GM19023 (cell line): ENCODE results near the gene ASPSCR1.

ENCODE experiments used
- ATAC-seq: cut with Tn5 transposase; IDR thresholded peaks from one replicate; pipeline ENCODE4 v1.9.1; 2021; ENCODE audit warnings: mild to moderate bottlenecking, moderate library complexity; ENCODE audit not compliant: unreplicated experiment

Gene ASPSCR1

DNA sequence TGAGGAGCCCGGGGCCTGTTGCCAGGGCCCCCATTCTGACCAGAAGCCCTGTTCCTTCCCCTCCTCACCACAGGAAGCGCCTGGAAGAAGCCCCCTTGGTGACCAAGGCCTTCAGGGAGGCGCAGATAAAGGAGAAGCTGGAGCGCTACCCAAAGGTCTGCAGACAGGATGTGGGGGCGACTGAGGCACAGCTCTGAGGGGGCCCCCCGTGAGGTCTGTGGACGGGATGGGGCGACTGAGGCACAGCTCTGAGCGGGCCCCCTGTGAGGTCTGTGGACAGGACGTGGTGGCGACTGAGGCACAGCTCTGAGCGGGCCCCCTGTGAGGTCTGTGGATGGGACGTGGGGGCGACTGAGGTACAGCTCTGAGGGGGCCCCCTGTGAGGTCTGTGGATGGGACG is 32.0 kb downstream of the ASPSCR1 start:
- ATAC-seq = no peak

DNA sequence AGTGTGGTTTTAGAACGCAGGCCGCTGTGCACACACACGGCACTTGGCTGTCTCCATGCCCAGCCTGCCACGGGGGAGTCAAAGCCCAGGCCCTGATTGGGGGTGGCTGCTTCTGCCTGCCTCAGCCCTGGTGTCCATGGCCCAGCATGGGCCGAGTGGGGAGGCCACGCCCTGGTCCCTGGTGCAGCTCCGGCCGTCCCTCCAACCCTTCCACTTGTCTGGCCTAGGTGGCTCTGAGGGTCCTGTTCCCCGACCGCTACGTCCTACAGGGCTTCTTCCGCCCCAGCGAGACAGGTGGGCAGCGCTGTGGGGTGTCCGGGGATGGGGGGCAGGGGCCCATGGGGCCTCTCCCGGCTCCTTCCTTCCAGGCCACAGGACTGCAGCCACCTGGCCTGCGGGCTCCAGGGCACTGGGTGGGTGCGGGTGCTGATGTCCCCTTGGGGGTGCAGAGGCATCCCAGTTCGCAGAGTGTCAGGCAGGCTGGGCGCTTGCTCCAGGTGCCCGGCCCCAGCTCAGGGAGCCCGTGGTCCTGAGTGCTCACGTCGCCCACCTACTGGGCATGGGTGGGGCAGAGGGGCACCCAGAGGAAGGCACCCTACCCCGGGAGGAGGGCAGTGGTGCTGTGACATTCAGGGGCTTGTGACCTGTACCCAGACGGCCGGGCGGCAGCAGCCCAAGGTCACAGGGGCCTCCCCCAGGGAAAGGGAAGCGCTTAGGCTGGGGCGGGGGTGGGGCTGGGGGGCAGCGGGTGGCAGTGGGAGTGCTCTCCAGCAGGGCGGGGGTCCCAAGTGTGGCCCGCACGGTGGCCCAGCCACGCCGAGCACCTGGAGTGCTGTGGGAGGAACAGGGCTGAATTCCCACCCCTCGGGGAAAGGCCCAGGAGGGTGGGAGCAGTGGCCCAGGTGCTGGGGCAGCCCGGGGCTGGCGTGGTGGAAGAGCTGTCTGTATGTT is 33.4 kb downstream of the ASPSCR1 start:
- ATAC-seq = no peak

DNA sequence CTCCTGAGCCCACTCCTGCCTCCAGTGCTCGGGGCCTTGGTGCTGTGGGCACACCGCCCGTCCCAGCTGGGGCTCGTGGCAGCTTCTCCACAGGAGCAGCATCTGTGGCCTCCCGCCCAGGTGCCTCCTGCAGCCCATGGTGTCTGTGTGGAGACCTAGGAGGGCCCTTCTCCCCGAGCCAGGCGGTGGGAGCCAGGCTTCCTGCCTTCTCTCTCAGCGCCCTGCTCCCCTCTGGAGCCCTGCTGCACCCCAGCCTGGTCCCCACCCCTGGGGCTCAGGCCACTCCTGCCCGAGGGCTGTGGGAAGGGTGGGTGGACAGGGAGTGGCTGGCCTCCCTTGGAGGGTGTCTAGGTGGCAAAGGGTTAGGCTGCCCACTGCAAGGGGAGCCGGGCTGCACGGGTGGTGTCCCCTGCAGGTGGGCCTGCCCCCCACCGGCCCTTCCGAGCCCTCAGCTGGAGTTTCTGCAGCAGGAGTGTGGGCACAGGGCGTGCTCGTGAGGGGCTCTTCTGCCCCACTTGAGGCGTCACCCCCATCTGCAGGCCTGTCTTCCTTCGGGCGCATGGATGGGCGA is 34.3 kb downstream of the ASPSCR1 start:
- no peak for ATAC-seq

DNA sequence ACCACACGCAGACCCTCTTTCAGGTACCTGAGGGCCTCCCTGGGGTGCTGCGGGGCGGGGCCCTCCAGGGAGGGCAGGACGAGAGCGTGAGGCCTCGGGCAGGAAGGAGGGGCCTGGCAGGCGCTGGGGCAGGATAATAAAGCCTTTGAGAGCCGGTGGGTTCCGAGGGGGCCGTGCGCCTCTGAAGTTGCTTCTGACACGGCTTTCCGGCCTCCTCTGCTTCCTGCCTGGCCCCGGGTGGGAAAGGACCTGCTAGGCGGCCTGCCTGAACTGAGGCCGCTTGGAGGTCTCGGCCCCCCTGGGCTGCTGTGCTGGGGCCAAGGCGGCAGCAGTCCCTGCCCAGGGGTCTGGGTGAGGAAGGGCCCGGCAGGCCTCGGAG is 34.8 kb downstream of the ASPSCR1 start:
- no peak for ATAC-seq

DNA sequence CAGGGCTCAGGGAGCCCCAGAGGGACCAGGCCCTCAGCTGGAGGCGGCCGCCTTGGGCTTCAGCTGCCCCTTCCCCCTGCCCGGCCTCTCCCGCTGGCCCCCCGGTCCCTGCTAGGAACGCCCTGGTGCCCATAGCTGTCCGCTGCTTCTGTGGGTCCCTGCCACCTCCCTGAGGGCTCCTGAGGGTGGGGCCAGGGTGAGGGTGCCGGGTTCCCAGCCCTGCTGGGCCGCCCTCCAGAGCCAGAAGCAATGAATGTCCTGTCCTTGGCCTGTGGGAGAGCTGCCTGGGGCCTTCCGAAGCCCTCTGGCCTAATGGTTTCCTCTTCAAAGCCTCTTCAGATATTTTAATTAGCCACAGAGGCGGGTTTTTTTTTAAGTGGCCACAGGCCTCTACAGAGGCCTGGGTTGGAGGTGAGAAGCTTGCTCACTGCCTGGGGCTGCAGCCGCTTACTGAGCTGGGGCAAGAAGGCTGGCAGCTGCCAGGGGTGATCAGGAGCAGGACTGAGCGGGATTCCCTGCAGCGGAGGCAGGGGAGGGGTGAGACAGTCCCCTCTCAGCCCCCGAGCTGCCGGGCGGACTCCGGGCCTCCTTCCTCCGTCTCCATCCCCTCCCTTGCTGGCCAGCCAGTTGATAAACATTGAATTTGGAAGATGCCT is 35.3 kb downstream of the ASPSCR1 start:
- ATAC-seq = no peak

DNA sequence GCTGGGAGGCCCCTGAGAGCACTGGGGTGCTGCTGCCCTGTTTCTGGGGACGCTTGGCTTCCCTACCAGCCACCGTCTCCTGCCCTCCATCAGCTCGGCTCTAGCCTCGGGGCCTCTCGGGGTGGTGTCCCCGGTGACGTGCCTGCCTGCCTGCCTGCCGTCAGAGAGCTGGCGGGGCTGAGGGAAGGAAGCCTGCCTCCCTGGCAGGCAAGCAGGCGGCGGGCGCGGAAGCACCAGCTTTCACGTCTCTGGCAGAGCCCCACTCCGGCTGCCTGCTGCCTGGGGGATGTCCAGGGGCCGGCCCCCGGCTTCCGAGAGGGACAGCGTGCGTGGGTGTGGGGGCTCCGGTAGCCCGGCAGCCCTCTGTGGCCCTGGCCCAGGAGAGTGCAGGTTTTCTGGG is 35.9 kb downstream of the ASPSCR1 start:
- ATAC-seq = no peak

DNA sequence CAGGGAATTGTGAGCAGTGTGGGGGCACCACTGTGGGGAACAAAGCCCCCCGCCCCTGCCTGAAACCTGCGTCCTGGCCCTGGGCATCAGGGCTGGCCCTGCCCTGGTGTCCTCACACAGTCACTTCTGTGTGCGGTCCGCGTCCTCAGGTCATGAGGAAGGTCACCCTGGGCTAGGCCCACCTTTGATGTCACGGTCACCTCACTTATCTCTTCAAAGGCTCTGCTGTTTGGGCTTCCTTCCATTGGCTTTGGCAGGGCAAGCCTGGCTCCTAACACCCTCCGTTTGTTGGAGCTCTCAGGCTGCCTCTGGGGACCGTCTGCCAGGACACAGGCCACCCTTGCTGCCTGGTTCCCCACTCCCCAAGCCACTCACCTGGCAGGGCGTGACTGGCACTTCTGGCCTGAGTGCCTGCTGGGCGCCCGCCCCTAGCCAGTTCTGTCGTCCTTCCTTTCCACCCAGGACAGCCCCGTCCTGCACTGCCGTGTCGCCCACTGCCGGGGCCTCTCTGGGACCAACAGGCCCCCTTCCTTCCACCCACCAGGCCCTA is 36.4 kb downstream of the ASPSCR1 start:
- ATAC-seq = no peak

DNA sequence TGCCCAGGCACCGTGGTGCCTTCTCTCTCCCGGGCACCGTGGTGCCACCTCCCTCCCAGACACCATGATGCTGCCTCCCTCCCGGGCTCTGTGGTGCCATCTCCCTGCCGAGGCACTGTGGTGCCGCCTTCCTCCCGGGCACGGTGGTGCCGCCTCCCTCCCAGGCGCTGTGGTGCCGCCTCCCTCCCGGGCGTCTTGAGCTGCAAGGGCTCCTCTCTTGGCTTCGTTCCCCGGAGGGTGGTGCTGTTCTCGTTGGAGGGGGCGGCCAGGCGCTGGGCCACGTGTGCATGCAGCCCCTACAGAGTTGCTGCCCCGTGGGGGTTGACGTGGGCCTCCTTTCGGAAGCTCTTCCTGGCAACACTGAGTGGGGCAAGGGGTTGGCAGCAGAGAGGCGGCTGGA is 37.0 kb downstream of the ASPSCR1 start:
- no peak for ATAC-seq

DNA sequence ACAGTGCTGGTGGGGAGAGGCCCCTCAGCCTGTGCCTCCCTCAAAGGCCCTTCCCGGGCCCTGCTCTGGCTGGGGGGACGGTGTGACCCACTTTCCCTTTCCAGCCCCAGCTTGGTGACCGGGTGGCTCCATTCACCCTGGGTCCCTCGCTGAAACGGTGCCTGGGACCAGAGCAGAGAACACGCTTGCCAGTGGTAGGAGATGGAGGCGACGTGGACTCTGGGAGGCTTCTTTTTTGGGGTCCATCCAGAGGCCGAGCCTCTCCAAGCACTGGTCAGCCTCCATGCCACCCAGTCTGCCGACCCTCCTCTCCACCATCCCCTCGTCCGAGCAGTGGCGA is 37.5 kb downstream of the ASPSCR1 start:
- no peak for ATAC-seq

DNA sequence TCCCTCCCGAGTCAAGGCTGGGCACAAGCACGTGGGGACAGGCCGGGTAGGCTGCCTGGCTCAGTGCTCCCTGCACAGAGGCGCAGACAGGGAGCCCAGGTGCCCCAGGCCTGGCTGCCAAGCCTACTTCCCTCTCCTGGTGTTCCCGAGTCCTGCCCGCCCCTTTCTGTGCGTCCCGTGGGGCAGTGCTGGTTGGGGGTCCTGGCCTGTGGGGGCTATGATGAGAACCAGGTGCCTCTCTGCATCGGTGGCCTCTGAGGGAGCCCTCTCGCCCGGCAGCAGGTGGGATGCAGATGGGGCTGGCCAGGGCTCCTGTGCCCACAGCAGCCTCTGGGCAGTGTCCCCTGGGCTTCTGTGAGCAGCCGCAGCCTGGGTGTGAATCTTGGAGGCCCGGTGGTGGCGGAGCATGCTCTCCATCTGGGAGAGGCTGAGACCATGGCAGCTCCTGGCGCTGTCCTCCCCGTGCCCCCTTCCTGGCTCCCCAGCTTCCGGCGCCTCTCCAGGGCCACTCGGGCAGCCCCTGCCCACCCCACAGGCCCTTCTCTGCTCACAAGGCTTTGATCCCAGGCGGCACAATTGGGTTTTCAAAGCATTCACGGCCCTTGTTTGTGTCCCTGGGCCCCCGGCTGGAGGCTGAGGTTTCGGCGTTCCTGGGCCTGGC is 38.0 kb downstream of the ASPSCR1 start:
- no peak for ATAC-seq

DNA sequence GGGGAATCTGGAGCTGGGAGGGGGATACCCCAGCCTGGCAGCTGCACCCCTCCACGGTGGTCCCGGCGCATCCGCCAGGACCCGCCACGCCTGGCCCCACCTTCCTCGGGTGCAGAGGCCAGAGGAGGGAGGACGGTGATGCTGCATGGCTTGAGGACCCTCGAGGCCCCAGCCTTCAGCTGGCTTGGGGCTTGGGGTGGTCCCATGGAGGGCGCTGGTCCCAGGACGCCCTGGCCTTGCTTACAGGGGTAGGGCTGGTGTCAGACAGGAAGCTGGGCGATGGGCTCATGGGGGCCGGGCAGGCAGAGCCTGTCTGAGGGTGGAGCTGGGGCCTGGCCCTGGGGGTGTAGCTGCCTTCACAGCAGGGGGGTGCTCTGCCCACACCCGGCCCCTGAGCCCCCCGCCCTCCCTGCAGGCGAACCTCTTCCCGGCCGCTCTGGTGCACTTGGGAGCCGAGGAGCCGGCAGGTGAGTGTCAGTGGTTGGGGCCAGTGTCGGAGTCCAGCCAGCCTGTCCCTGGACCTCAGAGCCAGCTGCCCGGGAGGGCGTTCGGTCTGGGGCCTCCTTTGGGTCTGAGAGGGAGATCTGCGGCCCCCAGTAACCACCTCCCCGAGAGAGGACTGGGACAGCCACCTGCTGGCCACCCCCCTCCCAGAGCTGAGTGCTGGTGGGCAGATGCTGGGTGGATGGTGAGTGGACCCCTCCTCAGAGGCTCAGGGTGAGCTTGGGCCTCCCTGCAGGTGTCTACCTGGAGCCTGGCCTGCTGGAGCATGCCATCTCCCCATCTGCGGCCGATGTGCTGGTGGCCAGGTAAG is 38.8 kb downstream of the ASPSCR1 start:
- no peak for ATAC-seq

DNA sequence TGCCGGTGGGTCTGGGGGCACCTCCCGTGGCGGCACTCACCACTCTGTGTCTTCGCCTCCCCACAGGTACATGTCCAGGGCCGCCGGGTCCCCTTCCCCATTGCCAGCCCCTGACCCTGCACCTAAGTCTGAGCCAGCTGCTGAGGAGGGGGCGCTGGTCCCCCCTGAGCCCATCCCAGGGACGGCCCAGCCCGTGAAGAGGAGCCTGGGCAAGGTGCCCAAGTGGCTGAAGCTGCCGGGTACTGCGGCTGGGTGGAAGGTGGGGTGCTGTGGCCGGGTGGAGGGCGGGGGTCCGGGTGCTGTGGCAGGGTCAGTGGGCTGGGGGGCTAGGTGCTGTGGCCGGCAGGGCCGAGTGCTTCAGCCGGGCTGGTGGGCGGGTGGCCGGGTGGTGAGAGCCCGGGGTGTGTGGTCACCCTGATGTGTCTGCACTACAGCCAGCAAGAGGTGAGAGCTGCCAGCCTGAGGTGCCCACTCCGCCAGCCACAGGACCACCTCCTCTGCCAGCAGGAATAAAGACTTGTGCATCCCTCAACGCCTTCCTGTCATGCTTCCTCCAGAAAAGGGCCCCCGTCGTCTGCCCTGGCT is 39.5 kb downstream of the ASPSCR1 start:
- ATAC-seq = no peak

DNA sequence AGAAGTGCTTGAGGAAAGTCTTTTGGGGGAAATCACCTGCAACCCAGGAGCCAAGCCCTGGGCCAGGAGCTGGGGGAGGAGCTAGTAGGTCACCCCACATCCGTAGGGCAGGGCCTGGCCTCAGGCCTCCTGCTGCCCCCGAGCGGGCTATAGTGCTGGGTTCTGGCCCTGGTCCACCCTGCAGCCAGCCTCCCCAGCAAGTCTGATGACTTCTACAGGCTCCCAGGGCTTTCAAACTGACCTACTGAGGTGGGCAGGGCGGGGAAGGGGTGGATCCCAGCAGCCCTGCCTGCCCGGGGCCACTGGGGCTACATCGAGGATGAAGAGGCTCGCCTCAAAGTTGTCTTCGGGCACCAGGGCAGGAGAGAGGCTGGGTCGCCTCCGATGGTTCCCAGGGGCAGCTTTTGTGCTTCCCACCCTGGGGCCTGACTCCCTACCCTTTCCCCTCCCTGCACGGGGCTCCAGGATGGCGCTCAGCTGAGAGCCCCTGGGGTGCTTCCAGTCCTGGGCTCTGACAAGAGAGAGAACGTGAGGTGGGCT is 40.3 kb downstream of the ASPSCR1 start:
- ATAC-seq = no peak

DNA sequence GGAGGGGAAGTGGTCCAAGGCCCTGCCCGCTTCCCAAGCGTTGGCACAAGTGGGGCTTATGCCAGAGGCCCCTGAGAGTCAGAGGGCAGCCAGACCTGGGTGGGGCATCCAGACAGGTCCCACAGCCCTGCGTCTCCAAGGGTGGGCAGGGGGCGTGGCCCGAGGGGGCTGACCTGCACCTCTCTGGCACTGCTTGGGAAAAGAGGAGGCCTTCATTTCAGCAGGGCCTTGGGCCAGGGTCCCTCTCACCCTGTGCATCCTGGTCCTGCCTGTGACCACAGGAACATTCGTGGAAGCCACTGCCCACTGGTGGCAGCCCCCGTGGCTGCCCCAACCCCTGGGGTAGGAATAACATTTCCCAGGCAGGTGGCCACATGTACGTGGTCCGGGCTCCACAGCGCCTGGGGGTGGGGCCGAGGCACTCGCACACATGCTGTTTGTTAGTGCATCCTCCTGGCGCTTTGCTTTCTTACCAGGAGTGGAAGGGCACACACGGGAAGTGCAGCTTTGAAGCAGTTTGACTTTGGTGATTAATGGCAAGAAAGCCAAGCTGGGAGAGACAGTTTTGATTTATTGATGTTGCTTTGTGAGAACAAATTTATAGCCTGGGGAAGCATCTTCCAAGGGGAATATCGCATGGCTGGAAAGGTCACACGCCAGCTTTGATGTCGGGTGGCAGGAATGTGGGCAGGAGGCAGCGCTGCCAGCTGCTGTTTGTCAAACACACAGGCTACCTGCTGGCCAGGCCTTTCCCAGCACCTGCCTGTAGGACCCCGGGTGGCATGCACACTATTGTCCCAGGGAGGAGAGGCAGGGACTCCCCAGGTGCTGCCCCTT is 40.9 kb downstream of the ASPSCR1 start:
- no peak for ATAC-seq

DNA sequence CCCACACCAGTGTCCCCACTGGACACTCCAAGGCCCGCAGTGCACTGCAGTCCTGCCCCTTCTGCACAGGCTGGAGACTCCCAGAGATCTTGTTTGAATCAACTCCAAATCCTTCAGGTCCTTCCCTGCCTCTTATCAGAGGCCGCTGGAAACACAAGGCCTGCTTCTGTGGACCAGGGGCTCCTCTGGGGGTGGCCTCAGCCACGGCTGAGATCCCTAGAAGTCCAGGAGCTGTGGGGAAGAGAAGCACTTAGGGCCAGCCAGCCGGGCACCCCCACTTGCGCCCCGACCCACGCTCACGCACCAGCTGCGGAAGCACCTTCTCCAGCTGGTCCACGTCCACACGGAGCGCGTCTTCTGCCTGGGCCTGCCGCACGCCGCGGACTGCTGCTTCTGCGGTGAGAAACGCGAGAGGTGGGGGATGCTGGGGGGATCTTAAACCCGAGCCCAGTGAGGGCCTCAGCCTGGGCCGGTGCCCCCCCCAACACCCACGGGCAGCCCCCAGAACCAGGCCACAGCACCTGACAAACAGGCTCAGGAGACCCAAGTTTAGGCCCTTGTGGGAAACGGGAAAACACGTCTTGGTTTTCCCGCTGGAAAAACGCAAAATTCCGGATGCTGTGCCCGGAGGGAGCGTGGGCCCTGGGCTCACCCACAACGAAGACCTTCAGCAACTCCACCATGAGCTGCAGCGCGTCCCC is 41.7 kb downstream of the ASPSCR1 start:
- no peak for ATAC-seq

DNA sequence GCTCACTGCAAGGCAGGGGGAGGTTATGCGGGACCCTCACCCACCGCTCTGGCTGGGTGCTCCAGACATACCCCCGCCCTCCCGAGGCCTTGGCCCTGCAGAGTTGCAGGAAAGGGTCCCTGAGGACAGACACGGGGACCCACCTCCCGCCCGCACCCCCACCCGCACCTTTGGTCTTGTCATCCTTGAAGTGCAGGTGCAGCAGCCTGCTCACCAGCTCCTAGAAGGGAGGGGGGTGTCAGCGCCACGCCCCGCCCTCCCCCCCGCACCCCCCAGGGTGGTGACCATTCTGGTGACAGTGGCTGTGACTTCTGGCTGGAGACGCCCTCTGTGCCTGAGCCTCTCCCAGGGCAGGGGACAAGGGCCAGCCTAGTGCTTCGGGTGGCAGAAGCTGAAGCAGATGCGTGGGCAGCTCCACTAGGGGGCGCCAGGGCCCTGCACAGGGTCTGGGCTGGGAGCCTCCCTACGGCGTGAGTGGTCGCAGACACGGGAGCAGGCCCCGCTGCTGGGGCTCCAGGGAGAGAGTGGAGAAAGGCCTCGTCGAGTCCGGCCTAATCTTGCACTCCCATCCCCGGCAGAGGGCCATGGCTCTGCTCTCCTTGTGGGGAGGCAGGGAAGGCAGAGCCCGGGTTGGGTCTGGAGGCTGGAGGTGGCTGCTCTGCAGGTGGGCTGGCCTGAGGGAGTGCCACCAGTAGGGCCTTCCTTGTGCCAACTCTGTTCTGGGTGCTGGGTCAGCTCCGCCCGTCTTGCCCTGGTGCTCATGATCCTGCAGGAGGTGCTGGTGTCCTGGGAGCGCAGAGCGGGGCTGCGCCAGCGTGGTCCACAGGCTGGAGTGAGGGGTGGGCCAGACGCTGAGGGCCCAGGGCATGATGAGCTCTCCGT is 42.5 kb downstream of the ASPSCR1 start:
- no peak for ATAC-seq

DNA sequence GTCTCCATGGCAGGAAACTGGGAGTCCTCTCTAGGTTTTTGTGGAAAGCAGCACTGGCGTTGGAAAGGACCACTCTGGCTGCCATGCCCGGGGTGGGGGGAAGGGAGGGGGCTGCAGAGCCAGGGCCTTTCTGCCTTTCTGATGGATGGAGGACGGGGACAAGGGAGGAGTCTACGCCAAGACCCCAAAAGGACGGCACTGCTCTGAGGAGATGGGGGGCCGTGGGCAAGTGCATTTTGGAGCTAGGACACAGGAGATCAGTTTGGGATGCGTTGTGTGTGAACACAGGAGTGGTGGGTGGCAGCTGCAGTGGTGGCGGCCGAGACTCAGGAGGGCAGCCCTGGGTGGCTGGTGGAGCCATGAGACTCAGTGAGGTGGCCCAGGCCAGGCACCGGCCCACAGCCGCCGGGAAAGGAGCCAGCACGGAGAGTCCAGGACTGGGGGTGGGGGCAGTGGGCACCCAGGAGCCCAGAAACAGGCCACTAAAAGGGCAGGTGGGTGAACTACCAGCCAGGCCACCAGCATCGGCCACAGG is 43.2 kb downstream of the ASPSCR1 start:
- ATAC-seq = no peak
